Measurements from ENCODE around the gene STARD10.

- TF ChIP-seq CTCF (IDR thresholded peaks at IDR 0.05; ENCODE audit: low read depth, low read length) = no peak
- no peak for TF ChIP-seq EZH2phosphoT487 (IDR thresholded peaks at IDR 0.05; ENCODE audit: low read depth)
Observed at GRCh38 chr11:72816404-72816990, 22.6 kb upstream of the STARD10 start.
